Left colon (tissue), 2 donors: Measurements from ENCODE around the gene TFAP2A. TPM values are rescaled to one million over a fixed set of nuclear protein-coding genes. Genes with fewer than 3 reads are reported as not detected.

Experiments used
- ATAC-seq: fragments of 200-7000 bp; cut with Tn5 transposase; one replicate; pipeline ENCODE4 v1.9.1; 2020; ENCODE audit warnings: mild to moderate bottlenecking, moderate library complexity
- DNase-seq, 2 donors: peaks; one replicate each; pipeline ENCODE4 v3.0.0-alpha.2; 2020
- intact Hi-C, 2 donors: fragments of 100-400 bp; cut with DNase I in 1 of 2; cut with micrococcal nuclease in 1 of 2; formaldehyde crosslinking; loops; one replicate each; pipeline versions ENCODE4 v1.11.2 to v1.14.0; 2022; cut with DNase I, micrococcal nuclease
- total RNA-seq, 2 donors: library from RNA; stranded (reverse); fragmentation: NEBNext Ultra II Directional; extraction: Animal tissue kit (Norgen Biotek cat#: 25700); gene quantifications; one replicate each; pipeline ENCODE4 v1.2.1, GENCODE V29; 2021
- donor health status: DM: no; HTN: no; CAD: no.
- donor health status: DM: yes; HTN: yes; CAD: no.

Gene TFAP2A
- total RNA-seq, 2 donors from 2014 or later: 0.20 to 0.55 TPM

DNA sequence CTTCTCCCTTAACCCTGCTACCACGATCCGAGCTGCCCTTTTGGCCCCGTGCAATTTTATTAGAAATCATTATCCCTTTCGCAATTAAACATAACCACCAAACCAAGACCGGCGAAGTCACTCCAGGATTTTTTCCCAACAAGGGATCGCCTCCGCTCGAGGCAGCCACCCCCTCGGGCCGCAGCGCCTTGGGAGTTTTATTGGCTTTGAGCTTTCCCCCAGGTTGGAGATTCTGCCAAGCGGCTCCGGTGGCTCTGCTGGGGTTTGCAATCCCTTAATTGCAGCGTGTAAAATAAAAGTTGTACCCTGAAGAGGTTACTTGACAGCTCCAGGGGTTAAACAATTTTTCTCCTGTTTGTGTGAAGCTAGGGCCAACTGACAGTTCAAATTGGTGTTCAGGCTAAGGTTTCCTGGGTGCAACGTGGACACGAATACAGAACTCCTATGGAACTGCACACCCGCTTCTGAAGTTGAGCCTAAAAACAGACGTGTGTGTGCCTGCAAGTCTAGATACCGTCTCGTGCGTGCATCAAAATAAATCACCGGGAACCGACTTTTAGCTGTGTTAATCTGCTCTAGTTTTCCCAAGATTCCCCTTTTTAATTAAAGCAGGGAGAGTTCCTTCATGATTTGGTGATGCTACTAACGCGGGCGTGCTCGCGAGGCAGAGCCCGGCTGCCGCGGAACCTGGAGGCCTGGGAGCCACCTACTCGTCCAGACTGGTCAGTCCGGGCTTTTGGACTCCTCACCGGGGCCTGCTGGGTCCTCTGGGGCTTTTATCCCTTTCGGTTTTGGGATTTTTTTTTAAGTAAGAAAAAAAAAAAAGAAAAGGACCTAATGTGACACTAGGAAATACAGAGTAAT lies 975 bp upstream of the TFAP2A start:
- ATAC-seq: no peak
- intact Hi-C loops: no loop called here
- no peak for DNase-seq

DNA sequence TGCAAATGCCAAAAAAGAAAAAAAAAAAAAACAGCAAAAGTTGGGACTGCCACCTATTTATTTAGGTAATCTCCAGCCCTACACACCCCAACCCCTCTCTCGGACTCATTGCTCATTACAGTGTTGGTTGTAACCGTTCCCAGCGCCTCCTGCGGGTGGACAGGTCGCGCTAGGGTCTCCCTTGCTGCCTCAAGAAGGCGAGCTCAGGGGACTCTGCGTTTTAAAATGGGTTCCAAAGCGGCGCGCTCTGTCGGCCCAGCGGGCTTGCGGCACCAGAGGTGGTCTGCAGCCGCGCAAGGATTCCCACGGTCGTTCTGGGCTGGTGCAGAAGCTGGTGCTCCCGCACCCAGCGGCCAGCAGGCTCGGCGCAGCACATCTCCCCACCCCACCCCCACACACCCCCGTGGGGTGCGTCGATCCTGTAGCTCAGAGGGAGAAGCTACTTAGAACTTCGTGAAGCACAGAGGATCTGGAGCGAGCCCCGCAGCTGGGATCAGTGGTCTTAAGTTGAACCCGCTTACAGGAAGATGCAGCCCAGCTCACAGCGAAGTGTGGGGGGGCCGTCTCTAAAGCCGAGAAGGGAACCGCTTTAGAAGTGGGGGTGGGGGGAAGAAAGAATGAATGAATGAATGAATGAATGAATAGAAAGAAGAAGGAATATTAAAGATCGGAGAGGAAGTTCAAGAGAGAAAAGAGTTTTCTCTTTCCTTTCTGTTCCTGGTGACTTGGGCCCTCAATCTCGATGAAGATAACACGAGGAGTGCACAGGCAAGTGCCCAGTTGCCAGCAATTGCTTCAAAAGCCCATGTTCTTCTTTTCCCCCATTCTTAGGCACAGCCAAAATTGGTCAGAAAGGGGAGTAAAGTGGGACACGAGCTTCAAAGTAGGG lies 780 bp downstream of the TFAP2A start:
- intact Hi-C loops: no loop called here
- DNase-seq: no peak
- ATAC-seq: no peak

GRCh38 chr6:10413262-10413849 lies 1.5 kb downstream of the TFAP2A start:
- DNase-seq: no peak
- ATAC-seq: no peak
- intact Hi-C loops: no loop called here

- intact Hi-C loops: no loop called here
- no peak for DNase-seq
- ATAC-seq: peak; percentile 58
These were observed 2.2 kb downstream of the TFAP2A start for GRCh38 chr6:10412461-10413261.

DNA sequence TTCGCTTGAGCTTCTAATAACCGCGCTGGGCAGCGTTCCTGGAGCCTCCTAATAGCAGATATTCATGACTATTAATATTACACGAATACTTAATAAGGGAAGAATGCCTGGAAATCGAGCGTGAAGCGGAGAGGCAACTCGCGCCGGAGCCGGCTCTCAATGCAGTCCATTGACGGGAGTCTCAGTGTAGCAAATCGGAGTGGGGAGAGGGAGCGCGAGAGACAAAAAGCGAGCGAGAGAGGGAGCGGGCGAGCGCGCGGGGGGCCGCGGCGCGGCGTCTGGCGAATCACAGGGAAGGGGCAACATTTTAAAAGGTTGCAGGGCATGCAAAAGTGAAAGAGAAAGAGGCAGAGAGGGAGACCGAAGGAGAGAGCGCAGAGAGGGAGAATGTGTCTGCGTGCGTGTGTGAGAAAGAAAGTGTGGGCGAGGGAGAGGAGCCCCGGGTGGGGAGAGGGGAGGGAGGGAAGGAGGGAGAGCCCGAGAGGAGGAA lies 2.9 kb downstream of the TFAP2A start:
- ATAC-seq (peak; percentile 55), DNase-seq (no peak)
- intact Hi-C loops: no loop called here

DNA sequence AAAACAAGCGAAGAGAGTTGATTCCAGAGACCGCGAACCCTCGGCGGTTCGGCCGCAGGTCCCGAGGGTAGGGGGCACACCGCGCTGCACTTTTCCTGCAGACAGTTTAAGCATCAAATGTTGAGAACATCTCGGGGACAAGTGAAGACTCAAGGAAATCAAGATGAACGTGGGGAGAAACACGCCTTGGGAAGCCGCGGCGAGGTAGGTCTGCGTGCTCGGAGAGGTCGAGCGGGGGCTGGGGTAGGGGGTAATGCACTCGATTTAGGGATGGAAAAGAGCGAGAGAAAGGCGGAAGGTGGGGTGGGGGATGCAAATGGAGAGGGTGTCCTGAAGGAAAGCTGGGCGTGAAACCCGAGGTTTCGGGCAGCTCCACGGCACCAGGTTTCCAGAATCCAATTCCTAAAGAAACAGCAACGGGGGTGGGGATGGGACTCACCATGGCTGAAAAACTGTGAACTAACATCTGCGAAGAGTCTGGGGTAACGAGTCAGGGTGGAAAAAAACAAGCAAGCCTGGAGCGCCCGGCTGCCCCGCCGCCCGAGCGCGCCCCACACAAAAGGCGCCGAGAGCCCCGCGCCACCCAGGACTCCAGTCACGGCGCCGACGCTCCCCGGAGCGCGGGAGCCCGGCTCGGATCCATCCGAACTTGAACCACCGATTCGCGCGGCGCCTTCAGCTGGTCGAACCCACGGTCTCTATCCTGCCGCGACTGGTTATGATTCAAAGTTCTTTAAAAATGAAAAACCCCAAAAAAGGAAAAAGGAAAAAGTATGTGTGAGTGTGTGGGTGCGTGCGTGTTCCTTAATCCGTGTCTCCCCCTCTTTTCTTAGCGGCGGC lies 3.5 kb downstream of the TFAP2A start:
- intact Hi-C loops: no loop called here
- no peak for ATAC-seq
- no peak for DNase-seq

DNA sequence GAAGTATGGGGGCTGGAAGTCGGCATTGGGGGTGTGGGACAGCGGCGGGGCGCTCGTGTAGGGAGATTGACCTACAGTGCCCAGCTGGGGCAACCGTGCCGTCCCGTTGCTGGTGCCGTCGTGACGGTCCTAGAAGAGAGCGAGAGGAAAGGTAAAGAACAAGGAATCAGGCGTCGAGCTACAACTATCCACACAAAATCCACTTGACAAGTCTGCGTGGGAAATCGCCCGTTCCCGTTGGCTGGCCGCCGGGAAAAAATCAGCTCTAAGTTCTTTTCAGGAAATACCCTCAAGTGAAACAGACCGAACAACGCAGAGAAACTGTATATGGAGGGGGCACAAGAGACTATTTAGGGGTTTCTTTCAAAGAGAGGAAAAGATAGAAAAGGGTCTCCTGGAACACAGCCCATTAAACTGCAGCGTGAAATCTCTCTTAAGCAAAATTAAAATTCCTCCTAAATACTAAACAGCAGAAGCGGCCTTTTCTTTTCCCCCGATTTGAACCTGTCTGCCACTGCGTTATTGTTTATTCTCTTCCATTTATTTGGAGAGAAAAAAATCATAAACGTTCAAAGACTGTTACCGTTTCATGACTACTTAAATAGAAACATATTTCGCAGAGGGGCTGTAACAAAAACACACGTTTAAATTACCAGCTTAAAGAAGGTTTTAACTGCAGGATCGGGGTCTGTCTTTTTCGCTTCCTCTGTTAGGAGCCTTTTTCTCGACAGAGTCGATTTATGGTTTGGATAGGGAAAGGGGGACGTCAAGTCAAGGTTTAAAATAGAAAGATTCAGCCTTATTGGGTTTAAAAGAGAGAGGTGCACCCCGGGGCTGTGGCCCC lies 4.4 kb downstream of the TFAP2A start:
- DNase-seq (no peak), ATAC-seq (no peak)
- intact Hi-C loops: no loop called here

DNA sequence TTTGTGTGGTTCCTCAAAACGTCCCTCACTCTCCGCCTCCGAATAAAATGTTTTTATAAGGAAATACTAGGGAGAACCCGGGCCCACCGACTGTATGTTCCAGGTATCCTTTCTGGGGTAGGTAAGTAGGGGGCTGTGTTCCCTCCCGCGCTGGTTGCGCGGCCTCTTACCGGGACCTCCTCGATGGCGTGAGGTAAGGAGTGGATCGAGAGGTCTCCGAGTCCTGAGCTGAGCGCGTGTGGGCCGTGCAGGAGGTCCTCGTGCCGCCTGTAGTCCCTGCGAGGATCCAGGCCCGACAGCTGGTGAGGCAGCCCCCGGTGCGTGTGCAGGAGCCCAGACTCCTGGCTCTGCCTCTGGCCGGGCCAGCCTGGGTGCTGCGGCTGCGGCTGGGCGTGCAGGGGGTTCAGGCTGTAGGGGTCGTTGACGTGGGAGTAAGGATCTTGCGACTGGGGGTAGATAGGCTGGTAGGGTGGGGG lies 5.1 kb downstream of the TFAP2A start:
- ATAC-seq: no peak
- no peak for DNase-seq
- intact Hi-C loops: no loop called here

GRCh38 chr6:10409233-10409721 lies 5.6 kb downstream of the TFAP2A start:
- ATAC-seq: no peak
- intact Hi-C loops: no loop called here
- no peak for DNase-seq

DNA sequence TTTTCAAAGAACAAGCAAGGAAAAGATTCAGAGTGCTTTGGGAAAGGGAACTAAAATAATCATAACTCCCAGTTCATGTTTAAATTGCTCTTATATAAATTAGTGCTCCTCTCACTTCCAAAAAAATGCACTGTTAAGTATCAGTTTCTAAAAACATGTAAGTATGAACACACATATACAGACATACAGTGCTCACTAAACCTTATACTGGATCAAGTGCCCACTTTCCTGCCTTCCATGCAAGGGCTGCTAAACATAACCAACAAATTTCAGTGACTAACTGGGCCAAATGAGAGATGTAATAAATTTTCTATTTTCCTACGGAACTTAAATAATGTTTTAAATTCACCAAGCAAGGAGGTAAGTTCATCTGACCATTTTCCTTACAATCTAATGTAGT lies 6.4 kb downstream of the TFAP2A start:
- ATAC-seq (no peak), DNase-seq (no peak)
- intact Hi-C loops: no loop called here

- ATAC-seq (no peak), DNase-seq (no peak)
- intact Hi-C loops: no loop called here
These were observed 7.2 kb downstream of the TFAP2A start for GRCh38 chr6:10407674-10408054.

GRCh38 chr6:10407018-10407673 lies 7.7 kb downstream of the TFAP2A start:
- ATAC-seq (no peak), DNase-seq (no peak)
- intact Hi-C loops: no loop called here

- DNase-seq: no peak
- ATAC-seq: no peak
- intact Hi-C loops: no loop called here
These were observed 8.3 kb downstream of the TFAP2A start for GRCh38 chr6:10406556-10406955.

DNA sequence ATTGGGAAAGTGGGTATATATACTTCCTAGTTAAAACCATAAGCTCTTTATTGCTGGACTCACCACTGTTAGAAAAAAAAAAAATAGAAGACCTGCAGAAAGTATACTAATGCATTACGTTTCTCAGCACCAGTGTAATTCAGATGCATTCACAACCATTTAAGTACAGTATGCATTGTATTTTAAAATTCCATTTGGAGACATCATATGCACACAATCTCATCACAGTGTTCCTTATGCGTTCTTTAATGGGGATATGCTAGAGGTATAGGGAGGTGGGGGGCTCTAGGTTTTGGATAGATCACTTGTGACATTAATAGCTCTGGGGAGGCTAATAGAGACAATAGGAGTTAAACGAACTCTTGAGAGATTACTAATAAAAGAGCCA lies 9.4 kb downstream of the TFAP2A start:
- intact Hi-C loops: no loop called here
- ATAC-seq (no peak), DNase-seq (no peak)

- intact Hi-C loops: no loop called here
- ATAC-seq (no peak), DNase-seq (no peak)
These were observed 9.9 kb downstream of the TFAP2A start for GRCh38 chr6:10404799-10405512.
